ENCODE measurements around the gene JPH2.
A peak's percentile ranks its signal among the peaks of the same experiment; 100 is the strongest.

The JPH2 gene

DNA sequence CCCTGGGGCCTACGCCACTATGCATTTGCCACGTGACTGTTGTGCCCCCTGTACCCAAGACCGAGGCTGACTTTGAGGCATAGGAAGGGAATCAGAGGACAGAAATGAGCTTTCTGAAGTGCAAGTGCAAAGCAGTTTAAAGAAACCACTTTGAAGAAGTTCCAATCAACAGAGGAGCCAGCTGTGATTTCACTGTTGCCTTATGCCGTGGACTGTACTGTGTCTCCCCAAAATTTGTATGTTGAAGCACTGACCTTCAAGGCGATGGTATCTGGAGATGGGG is 111.1 kb downstream of the JPH2 start:
- DNase-seq (ENCODE audit: low read depth in 2 of 2), result no peak

DNA sequence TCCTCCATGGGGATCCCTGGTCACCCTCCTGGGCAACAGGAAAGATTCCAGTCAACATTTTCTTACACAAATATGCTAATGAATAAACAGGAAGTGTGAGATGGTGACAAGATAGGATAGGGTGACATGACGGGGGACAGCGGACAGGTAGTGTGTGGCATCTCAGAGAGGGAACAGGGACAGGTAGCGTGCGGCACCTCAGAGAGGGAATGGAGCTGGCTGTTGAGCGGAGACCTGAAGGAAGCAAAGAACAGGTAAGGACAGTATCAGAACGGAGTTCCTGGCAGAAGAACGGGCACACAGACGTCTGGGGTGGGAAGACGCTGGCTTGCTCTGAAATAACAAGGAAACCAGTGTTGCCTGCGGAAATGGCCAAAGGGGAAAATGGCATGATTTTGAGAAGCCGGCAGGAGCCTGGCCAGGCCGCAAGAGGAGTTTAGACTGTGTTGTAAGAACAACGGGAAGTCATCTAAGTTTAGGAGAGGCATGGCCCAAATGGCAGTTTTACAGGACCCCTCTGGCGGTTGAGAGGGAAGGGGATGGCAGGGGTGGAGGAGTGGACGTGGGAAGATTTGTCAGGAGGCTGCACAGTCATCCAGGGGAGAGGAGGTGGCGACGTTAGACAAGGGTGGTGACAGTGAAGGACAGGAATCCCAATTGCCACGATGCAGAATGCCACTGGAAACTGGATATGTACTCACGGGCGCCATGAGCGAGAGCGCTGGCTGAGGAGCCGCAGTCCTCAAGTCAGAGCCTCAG is 111.6 kb downstream of the JPH2 start:
- no peak for DNase-seq (ENCODE audit: low read depth in 2 of 2)

DNA sequence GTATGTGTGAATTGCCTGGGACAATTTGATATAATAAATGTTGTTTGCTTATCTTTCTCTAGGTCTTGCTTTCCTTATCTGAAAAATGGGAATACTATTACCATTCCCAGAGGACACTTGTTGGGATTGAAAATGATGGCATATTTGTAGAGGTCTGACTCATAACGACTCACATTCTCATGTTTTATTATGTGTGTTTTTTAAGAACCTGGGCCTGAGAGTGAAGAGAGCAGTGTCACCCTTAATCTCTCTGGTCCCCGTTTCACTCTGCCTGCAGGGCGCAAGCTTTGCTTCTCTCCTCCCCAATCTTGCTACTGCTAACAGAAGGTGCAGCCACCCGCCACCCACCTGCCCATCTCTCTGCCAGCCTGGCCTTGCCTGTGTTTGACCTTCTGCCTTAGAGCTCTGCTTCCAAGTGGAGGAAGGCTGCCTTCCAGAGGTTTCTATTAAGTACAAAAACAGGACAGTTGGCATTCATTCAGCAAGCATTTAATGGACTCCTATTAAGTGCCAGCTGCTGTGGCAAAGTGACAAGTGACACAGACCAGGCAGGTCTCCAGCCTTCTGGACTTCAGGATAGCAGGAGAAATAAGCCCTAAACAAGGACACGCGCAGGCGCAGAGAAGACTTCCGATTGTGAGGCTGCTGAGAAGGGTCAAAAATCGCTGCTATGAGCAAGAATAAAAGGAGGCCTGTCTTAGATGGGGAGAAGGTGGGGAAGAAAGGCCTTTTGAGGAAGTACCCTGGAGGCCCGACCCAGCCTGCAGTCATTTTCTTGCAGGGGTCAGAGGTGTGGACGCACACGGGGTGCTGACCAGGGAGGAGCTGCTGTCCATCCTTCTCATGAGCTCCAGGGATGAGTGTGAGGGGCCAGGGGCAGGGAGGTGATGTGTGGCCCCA is 112.5 kb downstream of the JPH2 start:
- no peak for DNase-seq (ENCODE audit: low read depth in 2 of 2)

DNA sequence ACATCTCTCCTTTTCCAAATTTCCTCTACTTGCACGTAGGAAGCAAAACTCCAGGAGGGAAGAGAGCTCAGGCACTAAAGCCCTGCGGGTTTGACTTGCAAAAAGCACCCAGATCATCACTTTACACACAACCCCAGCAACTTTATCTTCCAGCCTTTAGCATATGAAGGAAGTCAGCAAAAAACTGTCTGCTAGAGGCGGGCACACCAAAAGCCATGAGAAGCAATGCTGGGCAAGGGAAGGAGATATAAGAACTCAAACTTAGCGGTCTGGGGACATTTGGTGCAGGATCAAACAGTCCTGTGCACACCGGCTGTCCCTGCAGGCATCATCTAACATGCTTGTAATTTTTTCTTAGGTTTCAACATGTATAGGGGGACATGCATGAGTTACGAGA is 113.3 kb downstream of the JPH2 start:
- DNase-seq (ENCODE audit: low read depth in 2 of 2), result no peak

DNA sequence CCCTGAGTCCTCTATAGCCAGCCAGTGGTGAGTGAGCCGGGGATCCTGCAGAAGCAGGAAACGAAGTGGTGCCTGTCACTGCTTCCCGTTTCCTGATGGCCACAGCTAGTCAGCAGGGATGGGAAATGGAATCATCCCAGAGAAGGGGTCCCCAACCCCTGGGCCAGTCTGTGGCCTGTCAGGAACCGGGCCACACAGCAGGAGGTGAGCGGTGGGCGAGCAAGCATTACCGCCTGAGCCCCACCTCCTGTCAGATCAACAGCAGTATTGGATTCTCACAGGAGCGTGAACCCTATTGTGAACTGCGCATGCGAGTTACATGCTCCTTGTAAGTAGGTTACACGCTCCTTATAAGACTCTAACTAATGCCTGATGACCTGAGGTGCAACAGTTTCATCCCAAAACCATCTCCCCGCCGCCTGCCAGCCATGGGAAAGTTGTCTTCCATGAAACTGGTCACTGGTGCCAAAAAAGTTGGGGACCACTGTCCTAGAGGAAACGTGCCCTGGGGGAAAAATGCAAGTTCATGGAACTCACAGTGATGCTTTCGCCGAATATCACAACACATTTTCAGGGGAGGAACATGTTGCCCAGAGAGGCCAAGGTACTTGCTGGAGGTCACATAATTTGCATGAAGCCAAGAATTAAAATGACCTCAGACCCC is 113.8 kb downstream of the JPH2 start:
- no peak for DNase-seq (ENCODE audit: low read depth in 2 of 2)

DNA sequence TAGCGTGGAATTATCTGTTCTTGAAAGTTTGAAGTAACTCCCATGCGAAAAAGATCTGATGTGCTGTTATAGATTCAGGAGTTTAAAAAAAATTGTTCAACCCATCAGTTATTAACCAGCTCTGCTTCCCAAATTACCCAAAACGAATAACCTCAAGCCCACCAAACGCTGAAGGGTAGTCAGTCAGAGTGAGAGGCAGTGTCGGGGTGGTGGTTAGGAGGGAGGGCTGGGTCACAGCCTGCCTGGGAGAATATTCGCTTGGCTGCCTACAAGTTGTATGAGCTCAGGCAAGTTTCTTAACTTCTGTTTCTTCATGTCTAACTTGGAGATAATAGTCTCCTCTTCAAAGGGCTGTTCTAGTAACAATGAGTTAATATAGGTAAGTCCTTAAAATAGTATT is 114.6 kb downstream of the JPH2 start:
- DNase-seq (ENCODE audit: low read depth in 2 of 2), result no peak

DNA sequence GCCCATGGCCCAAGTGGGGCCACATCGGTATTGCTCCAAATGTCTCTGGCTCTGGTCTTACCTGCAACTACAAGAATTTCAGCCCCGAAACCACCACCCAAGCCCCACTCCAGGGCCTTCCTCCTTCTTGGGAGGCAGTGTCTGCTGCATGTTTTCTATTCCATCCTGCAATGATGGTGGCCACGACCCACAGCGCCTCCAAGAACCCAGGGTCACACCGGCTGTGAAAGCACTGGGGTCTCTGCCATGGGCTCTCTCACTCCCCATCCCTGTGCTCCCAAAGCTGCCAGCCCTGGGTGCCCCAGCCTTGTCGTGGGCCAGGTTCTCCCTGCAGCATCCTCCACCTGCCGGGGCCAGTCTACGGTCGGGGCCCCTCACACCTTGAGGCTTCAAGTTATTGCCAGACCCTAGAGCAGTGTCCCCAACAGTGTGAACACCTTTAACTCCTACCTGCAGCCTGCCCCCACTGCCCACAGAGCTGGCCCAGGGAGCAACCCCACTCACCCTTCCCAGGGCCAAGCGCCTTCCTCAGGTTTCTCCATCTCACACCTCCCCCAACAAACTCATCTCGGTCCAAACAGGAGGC is 115.4 kb downstream of the JPH2 start:
- DNase-seq (ENCODE audit: low read depth in 2 of 2), result no peak

DNA sequence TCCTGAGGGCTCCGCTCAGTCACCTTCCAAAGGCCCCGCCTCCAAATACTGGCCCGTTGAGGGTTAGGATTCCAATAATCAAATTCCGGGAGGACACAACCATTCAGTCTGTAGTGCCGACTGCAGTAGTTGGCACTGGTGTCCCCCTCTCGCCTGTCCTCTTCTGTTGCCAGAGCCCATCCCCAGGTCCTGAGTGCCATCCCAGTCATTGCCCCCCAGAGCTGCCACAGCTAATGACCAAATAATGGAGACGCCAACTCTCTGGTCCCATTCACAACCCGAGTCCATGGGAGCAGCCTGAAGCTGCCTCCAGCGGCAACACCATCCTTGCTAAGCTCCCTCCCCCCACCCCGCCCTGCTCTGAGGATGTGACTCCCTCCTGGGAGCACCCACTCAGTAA is 115.9 kb downstream of the JPH2 start:
- no peak for DNase-seq (ENCODE audit: low read depth in 2 of 2)

DNA sequence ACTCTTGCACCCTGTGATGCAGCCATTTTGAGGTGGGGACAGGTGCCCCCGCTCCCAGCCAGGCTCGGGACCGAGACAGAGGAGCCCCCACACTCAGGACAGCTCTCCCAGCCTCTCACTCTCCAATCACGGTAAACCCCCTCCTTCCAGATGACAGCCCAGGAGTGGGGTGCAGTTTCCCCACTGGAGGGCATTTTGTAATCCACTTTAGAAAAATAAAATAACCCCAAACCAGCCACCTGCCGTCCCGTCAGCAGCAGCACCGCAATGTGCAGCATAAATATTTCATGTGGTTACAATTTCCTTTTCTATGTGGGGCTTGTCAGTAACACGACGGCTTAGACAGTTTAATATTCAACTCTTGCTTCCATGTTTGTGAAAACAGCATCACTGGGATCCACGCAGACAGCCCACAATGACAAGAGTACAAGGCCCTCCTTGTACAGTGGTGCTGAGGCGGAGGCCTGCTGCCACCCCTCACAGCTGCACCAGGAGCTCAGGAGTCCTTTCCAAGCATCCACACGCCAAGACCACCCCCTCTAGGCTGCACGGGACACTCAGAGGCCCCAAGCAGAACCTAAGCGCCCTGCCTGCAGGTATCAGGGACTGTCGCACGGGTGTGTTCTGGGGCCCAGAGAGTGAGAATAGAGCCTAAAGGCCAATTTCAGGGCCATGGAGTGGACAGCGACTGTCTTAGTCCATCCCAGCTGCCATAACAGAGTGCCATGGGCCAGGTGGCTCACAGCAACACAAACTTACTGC is 116.7 kb downstream of the JPH2 start:
- peak in 1 of 2 donors; percentile 15 for DNase-seq (ENCODE audit: low read depth in 2 of 2)

DNA sequence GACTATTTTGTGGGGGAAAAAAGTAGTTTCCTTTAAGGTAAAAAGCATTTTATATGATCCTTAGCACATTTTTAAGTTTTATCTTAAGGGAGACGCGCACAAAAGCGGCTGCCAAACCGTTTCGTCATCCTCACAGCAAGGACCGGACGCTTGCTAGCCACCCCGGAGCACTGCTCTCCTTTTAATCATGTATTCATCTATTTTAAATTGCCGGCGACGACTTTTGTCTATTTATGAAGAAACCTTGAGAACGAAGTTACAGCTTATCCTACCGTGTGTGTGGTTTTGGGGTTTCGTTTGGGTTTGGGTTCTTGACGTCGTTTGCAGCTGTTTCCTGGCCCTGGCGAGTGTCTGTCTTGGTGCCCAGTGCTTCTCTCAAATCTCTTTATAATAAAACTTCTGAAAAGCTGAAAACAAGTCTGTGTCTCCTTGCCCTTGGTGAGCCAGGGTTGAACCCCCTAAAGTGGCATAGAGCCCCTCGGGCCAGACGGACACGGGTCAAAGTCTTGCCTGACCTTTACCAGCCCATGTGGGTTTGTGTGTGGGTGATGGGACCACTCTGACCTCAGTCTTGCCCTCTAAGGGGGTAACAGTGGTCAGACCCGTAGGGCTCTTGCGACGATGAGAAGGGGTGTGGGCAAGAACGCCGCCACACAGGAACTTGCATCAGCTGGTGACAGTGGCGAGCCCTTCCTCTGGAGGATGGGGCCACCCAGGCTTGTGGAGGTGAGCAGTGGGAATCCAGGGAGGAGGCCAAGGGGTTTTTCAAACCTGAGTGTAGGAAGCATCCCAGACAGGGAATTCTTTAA is 117.6 kb downstream of the JPH2 start:
- DNase-seq (ENCODE audit: low read depth in 2 of 2), result peak; percentile 22 to 40

DNA sequence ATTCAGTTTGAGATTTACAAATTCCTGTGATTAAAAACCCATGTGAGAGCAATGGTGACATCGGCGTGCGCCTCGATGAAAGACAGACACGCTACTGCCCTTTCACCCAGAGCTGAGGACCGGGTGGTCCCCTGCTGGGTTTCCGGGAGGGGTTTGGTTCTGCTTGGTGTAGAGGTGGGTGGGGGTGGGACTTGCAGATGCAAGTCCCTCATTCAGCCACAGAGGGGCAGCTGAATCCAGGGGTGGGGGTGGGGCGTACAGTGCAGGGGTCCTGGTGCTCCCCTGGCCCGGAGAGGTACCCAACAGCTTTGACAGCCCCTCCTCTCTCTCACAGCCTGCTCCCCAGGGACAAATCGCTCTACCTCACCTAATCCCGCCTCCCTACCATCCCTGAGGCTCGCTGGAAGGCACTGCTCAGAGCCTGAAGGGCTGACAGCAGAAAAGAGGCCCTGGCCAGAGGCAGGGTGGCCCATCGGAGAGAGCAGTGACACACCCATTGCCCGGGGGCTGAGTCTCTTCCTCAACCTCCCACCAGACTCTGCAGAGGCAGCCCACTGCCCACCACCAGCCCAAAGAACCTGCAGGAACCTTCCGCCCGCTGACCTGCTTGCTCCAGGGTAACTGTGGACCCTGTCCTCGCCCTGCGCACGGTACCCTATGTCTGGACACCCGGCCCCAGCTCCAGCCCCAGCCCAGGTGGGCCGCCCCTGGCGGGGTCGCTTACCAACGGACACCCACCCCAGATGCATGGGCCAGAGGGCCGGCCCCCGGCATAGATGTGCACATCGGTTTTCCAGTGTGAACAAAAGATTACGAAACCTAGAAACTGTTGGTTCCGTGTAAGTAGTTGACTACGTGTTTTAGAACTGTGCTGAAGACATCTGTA is 118.4 kb downstream of the JPH2 start:
- DNase-seq (ENCODE audit: low read depth in 2 of 2), result no peak

DNA sequence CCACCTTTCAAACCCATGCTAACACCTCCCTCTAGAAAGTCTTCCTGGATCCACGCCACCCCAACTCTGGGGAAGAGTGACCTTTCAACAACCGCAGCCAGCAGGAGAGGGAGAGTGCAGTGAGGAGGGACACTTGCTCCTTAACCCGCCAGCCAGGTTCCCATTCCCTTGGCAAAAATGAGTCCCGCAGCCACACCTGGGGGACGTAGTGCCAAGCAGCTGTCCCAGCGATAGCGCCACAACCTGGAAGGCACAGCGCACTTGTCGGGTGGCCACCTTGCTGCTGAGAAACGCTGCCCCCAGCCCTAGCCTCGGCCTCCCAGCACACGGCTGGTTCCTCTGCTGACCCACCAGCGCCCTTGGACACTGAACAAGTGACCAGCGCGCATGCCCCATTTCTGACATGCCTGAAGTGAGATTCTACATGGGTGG is 119.3 kb downstream of the JPH2 start:
- no peak for DNase-seq (ENCODE audit: low read depth in 2 of 2)

DNA sequence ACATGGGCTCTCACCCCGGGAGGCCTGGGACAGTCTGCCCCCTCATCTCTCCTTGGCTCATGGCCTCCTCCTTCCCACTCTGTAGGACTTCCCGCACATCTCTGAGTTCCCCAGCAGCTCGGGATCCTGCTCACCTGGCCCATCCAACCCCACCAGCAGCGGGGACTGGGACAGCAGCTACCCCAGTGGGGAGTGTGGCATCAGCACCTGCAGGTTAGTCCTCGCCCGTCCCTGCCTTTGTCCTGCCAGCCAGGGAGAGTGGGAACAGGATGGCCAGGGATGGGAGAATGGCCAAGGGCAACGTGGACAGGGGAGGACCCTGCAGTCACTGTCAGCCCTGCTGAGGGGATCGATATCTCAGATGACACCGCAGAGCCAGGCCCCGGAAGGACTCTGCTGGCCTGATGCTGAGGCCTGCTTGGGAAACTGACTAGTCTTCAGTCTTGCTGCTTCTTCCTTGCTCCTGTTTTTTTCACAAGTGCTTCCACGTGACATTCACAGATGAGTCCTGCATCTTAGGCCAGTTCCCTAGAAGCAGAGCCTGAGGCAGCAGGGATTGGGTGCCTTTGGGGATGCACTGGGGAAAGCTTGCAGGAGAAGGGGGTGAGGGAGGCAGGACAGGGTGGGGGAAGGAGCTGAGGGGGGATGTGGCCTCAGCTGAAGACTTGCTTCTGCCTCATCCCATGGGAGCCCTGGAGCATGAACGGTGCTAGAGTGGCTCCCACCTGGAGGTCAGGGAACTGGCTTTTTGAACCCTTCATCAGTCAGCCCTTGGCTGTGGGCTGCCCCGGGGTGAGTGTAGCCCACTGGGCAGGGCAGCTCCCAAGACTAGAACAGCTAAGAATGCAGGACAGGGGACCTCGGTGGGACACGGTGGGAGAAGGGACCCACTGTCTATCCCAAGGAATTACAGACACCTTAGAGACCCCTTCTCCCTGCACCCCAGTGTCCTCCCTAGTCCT is 120.1 kb downstream of the JPH2 start:
- DNase-seq (ENCODE audit: low read depth in 2 of 2), result no peak

DNA sequence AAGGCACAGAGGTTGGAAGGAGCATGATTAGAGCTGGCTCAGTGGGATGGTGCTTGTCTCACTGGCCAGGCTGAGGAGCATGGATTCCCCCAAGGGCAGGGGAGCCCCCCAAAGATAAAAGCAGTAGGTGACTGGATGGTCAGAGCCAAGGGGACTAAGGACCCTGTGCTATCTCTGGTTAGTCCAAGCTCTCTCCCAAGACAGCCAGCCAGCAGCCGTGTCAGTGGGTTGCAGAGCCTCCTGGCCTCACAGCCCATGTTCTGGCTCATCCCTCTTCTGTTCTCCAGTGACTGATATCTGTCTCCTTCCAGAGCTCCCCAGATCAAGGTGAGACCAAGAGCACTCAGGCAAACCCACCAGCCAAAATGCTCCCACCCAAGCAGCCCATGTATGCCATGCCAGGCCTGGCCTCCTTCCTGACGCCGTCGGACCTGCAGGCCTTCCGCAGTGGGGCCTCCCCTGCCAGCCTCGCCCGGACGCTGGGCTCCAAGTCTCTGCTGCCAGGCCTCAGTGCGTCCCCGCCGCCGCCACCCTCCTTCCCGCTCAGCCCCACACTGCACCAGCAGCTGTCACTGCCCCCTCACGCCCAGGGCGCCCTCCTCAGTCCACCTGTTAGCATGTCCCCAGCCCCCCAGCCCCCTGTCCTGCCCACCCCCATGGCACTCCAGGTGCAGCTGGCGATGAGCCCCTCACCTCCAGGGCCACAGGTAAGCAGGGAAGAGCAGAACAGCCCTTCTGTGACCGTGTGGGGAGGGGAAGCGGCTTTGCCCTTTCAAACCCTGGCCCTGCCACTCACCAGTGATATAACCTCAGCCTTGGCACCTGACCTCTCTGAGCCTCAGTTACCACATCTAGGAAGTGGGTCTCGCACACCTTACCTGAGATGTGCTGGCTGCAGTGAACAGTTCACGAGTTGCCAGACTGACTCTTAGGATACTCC is 121.3 kb downstream of the JPH2 start:
- DNase-seq (ENCODE audit: low read depth in 2 of 2), result no peak

DNA sequence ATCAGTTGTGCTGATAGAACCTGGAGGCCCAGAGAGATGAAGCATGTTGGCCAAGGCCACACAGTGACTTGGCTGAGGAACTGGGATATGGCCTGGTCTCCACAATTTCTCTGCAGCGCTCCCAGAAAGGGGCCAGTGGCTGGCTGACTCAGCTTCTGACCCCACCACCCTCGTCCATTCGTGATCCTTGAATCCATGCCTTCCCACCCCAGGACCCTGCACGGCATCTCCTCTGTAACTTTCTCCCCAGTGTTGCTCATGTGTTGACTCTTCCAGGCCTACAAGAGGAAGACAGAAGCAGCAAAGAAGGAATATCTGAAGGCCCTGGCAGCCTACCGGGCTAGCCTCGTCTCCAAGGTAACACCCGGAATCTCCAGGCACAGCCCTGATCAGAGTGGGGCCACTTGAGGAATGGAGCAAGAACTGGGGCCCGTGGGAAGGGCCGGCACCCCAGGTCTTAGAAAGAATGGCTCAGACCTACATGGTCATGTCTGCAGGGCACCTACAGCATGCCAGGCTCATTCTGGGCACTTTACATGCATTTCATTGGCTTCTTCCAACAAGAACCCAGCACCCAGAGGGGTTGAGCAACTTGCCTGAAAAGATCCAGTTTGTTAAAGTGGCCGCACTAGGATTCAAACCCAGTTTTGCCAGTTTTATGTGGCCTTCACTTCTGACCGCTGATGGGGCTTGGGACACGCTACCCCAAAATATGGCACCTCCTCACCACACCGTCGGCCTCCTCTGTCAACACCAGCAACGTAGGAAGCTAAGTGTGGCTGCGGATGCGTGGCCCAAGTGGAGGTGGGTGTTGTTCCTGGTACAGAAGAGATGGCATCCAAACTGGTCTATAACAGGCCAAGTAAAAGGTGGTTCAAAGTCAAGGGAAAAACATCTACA is 122.2 kb downstream of the JPH2 start:
- no peak for DNase-seq (ENCODE audit: low read depth in 2 of 2)

All from stimulated activated CD8-positive, alpha-beta memory T cell treated with anti-CD3 and anti-CD28 coated beads, Interleukin-2, amount 100 ng/mL, for 1 hour (primary cell).